GM21526 (cell line): ENCODE results near the gene DHRS4.

Source experiments
- ATAC-seq: cut with Tn5 transposase; IDR thresholded peaks from one replicate; pipeline ENCODE4 v1.9.1; 2021; ENCODE audit warnings: moderate library complexity; ENCODE audit not compliant: unreplicated experiment, low FRiP score

The DHRS4 gene

GRCh38 chr14:23953464-23954278 is at the start of gene DHRS4:
Gene DHRS4 (plus strand): TSS chr14:23953770. CDS start chr14:23953789, 19 bp downstream.
- ATAC-seq, result peak; percentile 89

DNA sequence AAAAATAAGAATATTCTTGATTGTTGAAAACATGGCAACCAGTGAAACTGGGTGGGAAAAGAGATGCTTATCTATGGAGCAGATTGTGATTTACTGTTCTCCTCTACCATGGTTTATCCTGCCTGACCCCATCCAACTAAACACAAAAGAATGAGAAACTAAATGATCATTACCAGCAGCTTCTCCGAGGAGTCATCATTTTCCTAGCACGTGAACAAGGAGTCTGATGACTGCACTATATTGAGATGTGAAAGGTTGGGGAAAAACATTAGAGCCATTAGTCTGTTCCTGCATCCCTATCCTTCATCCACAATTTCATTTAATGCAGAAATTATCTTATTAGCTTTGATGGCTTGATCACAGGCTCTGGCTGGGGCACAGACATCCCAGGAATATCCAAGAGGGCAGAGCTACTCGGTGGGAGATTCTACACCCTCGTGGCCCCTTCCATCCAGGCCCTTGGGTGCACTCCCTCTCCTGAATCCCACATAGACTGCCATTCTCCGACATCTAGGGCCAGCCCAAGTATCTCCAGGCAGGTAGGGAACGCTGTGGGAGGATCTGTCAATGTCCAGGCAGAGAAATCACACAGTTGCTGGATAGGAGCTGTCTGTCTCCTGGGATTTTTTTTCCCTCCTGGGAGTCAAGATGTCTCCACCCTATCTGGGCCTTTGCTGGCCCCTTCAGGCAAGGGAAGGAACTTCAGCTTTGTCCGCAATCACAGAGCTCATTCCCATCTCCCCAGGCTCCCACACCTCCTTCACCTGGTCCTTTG is 43.3 kb upstream of the DHRS4 start:
- no peak for ATAC-seq

DNA sequence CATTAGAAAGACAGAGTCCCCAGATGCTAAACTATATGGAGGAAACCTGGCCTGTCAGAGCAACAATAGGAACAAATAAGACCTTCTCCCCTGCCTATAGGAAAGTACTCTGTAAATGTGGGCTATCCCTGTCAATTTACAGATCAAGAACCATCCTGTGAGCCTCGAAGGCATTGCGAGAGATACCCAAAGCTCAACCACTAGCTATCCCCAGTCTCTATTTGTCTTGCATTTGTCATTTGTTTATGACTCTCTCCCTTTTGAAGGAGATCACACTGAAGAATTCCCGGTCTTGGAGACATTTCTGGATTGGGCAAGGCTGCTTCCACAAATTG is 42.7 kb upstream of the DHRS4 start:
- no peak for ATAC-seq

- ATAC-seq, result no peak
These were observed 38.0 kb upstream of the DHRS4 start for GRCh38 chr14:23915559-23915958.

- no peak for ATAC-seq
These were observed 37.6 kb upstream of the DHRS4 start for GRCh38 chr14:23916004-23916403.

- ATAC-seq, result no peak
These were observed 37.1 kb upstream of the DHRS4 start for GRCh38 chr14:23916446-23916845.

- ATAC-seq, result no peak
These were observed 31.0 kb upstream of the DHRS4 start for GRCh38 chr14:23922545-23922944.

- no peak for ATAC-seq
These were observed 28.0 kb upstream of the DHRS4 start for GRCh38 chr14:23925523-23926075.

DNA sequence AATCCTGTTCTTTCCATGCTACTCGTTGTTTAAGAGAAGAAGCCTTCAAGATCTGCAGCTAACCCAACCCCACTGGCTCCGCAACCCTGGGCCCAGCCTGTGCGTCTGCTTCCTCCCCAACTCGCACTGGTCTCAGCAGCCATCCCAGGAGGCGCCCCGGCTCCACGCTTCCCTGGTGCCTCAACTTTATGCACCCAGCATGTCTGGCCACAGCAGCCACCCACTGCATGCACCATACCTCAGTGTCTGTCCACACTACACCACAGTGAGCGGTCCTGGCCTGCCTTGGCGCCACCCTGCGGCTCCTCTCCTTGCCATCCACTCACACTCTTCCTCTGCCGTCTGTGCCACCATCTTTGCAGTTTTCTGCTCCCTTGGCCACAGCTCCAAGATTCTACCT is 27.0 kb upstream of the DHRS4 start:
- no peak for ATAC-seq

DNA sequence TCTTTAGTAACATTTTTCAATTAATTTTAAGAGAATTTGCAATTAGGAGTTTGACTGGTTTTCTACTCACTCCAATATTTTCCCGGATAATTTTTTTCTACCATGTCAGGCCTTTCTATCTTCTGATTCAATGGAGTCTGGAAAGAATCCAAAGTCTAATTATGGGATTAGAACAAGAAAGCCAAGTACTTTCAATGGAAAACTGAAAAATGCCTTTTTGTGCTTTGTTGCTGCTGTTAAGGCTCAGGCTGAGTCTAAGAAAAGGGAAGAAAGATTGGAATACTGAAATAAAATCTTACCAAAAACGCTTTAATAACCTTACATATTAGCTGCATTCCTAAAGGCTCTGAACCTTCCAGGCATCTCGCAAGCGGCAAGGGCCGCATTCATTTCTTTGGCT is 24.4 kb upstream of the DHRS4 start:
- ATAC-seq, result no peak

DNA sequence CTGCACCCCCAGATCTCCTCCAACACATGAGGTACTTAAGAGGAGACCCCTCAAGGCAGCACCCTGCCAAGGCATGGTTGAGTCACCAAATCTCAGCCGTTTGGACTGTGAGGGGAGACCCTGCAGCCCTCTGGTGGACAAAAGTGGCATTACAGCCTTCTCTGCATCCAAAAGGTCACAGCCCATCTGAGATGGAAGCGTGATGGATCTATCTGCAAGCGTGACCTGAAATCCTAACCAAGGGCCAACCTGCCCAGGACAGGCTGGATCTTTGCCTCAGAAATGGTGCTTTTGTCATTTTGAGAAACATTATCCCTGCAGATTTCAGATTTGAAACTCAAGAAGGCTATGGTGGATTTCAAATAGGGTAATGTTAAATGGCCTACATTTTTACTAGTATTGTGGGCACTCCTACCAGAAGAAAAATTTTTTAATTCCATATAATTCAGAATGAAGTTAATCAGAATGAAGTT is 23.7 kb upstream of the DHRS4 start:
- ATAC-seq, result peak; percentile 65

- no peak for ATAC-seq
These were observed 22.8 kb upstream of the DHRS4 start for GRCh38 chr14:23930742-23931141.

DNA sequence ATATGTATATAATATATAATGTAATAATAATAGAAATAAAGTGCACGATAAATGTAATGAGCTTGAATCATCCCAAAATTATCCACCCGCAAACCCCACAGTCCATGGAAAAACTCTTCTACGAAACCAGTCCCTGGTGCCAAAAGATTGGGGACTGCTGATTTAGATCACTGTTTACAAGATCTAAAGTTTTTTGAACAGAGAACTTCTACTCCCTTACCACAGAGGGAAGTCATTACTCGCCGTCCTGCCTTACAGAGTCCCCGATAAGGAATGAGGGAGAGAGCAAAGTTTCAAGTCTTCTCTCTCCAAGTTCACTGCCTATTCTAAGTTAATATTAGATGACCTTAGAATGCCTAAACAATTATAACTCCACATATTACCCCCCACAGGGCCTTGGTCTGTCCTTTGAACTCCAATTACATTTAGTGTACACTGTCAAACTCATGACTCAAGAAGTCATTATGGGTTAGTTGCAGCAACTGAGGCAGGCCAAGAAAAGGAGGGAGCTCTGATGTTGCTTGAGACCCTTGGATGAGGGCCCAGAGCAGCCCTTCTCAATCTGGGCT is 21.8 kb upstream of the DHRS4 start:
- ATAC-seq, result no peak

GRCh38 chr14:23932639-23933038 is 20.9 kb upstream of the DHRS4 start:
- no peak for ATAC-seq

- no peak for ATAC-seq
These were observed 20.3 kb upstream of the DHRS4 start for GRCh38 chr14:23933108-23933741.

GRCh38 chr14:23933742-23934128 is 19.8 kb upstream of the DHRS4 start:
- ATAC-seq, result no peak

DNA sequence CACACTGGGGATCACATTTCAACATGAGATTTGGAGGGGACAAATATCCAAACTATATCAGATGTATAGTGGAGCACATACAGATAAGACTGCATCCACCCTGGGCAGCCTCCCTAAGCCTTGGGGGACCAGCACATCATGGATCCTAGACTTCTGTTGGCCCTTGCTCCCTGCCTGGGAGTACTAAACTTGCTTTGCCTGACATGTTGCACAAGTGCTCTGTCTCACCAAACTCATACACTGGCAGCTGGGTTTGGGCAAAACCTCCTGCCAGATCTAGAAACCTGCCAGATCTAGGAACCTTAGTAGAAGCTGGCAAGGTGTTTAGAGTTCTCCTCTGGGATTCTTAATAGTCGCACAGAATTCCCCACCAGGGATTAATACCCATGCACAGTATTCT is 18.4 kb upstream of the DHRS4 start:
- ATAC-seq, result no peak

- ATAC-seq, result no peak
These were observed 17.3 kb upstream of the DHRS4 start for GRCh38 chr14:23936084-23936829.

GRCh38 chr14:23937203-23937602 is 16.4 kb upstream of the DHRS4 start:
- ATAC-seq, result no peak

GRCh38 chr14:23938823-23939222 is 14.7 kb upstream of the DHRS4 start:
- no peak for ATAC-seq
